Stimulated activated CD4-positive, alpha-beta T cell treated with anti-CD3 and anti-CD28 coated beads, Interleukin-4, amount 100 ng/mL, for 48 hours (primary cell): Measurements from ENCODE around the gene CKLF.
A peak's percentile ranks its signal among the peaks of the same experiment; 100 is the strongest.

Source experiments
- DNase-seq, 2 donors: peaks; one replicate each; pipeline ENCODE4 v3.0.0-alpha.2; 2020; ENCODE audit warnings: low read depth in 2 of 2

The CKLF gene

DNA sequence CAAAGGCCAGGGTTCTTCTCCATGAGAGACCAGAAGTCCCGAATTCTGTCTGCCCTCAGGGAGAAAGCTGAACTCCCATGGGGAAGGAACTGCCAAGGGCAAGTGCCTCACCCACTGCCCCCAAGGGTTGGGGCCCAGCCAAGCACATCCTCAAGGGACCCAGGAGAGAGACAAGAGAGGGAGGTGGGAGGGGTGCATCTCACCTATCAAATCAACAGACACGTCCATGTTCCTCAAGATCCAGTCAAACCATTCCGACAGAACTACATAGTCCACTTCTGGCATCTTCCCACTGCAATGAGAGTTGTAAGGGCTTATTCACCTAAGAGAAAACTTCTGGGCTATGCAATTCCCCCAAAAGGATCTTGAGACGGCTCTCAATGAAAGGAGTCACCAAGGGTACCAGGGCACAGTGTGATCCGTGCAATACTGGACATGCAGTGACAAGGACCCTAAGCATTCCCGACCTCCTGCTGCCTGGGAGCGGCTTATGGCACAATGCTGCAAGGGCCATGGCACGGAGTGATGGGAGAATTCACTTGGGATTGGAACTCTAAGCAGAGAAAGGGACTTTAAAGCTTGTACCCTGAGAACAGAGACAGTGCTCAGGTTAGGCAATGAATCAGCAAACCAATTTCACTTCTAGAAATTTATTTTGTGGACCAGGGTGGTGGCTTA is 34.7 kb upstream of the CKLF start:
- no peak for DNase-seq

DNA sequence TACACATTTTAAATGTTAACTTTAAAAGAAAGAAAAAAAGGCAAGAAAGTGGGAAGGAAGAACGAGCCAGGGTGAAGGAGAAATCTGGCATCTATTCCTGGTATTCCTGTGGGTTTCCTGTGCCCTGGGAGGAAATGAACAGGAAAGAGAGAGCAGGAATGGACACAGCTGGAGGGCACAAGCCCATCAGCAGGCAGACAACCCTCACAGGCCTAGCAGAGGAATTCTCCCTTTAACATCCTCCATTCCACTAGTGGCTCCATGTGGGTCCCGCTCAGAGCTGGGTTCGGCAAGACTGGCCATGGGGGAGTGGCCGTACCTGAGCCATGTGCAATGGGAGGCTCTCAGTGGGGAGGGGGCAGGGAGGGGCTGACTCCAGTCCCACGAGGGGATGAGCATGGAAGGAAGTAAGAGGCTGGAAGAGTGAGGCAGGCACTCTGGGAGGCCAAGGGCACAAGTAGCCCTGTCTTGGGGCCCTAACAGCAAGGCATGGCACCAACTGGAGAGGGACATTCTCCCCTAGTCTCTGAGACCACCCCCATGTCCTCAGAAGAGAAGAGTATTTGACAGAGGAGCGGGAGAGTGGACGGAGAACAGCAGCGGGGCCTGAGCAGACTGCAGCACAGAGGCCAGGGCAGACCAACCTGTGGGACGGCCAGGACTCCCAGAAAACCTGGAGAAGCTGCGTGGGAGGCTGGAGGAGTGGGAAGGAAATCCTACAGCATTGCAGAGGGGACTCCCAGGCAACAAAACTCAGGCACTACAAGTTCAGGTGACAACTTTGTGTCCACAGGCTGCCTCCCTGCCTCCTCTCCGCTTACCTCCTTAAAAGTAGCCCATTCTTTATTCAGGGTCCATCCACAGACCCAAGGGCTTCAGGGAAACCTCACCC is 32.6 kb upstream of the CKLF start:
- no peak for DNase-seq

DNA sequence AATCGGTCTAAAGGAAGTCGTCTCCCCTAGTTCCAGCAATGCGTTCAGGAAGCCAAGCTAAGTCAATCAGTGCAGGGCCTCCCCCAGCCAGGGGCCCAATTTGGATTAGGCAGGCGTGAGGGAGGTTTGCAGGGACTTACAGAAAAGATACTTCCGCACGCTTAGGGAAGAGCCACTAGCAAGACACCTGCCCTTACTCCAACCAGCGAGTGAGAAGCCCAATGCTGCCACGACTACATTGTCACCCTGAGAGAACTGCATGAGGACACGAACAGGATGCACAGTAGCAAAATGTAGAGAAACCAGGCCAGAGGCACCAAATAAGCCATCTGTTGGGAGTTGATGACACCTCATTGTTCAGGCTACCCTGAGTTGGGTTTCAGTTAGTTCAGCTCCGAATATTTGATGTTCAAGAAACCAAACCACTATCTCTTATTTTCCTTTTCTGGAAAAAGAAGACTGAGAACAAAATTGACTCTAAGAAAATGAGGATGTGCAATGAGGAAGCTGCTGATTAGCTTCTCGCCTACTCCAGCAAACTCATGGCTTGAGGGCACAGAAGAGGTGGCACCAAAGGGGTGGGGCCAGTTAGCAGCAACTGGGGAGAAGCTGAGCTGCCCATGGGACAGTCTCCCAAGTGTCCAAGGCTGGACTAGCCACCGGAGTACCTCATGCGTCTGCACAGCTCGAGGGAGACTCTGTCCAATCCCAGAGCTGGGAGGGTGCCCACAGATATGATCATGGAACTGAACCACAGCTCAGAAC is 31.8 kb upstream of the CKLF start:
- DNase-seq, result no peak

DNA sequence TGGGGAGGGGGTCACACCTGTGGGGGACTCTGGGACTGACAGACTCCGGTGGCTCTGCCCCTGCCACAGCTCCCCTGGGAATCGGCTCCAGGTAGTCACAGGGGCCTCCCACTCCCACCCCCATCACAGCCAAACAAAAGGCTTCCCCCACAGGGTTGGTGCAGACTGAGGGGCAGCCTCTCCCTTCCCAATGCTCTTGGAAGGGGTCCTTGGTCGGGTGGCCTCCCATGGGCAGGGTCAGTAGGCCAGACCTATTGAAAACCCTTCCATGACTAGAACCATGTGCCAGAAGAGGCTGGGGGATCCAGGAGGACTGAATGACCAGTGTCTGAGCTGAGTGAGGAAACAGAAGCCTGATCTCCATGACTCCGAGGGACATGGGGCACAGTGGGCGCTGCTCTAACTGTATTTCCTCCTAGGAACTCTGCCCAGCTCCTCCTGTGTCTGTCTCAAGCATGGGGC is 31.1 kb upstream of the CKLF start:
- DNase-seq, result no peak

DNA sequence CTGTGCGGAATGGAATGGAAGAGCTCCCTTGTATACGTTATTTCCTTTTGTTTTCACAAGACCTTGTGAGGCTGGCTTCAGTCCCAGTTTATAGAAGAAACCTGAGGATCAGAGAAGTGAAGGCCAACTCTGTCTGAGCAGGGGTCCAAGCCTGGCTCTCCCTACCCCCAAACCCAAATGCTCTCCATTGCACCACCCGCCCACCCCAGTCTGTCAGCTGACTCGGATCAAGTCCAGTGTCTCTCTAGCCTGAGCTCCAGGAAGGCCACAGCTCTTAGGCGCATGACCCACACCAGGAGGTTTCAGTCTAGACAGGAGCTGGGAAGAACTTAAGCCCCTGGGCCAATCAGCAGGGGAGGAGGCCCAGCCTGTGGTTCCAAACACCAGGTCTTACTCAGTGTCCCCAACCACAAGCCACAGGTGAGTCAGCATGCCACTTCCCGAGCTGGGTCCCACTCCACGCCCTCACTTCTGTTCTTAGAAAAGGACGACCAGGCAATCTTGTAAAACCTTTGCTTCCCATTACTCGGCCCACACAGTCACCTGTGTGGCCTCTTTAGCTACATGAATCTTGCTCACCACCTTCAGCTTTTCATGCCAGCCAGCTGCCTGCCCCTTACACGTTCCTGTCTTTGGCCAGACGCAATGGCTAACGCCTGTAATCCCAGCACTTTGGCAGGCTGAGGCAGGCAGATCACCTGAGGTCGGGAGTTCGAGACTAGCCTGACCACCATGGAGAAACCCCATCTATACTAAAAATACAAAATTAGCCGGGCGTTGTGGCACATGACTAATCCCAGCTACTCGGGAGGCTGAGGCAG is 30.2 kb upstream of the CKLF start:
- DNase-seq, result peak; percentile 86 to 95

DNA sequence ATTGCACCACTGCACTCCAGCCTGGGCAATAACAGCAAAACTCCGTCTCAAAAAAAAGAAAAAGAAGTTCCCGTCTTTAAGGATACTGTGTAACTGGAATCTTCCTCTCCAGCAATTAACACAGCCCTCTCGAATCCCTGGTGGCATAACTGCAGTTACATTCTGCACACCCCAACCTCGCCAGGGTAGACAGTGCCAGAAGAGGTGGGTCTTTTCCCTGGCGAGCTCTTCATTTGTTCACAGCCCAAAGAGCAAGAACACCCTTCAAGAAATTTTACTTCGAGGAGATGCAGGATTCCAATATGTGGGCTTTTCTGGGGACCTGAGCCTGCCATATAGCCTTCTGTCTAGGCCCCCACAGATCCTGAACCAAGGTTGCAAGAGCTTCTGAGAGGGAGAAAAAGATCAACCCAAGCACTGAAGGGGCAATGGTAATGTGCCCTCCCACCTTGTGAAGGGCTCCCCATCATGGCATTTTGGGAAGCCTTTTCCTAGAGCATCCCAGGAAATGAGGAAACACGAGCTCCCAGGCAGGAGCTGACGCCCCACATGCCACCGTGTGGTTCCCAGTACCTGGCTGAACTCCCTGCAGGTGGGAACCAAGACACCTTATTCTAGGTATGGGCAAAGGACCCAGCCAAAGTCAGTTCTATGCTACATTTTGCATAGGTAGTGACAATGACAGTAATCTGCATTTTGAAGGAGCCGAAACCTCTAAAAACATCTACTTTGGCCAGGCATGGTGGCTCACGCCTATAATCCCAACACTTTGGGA is 29.4 kb upstream of the CKLF start:
- DNase-seq, result no peak

DNA sequence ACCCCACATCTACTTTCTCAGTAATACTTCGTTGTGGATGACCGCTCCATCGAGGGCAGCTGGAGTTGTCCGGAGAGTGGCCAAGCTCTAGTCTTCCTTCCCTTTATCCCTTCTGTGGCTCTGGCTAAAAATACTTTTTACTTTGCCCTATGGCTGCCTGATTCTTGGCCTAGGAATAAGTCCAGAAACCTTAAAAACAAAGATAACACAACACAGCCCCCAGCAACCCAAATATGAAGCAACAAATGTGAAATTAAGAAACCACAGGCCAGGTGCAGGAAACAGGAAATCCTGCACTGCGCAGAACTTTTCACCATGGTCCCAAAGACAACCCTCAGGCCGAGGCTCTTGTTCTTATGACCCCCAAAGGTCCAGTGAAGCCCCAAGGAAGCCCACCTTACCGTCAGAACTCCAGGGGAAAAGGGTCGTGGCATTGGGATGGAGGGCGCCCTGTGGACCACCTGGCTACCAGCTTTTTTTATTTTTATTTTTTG is 28.5 kb upstream of the CKLF start:
- DNase-seq, result no peak

DNA sequence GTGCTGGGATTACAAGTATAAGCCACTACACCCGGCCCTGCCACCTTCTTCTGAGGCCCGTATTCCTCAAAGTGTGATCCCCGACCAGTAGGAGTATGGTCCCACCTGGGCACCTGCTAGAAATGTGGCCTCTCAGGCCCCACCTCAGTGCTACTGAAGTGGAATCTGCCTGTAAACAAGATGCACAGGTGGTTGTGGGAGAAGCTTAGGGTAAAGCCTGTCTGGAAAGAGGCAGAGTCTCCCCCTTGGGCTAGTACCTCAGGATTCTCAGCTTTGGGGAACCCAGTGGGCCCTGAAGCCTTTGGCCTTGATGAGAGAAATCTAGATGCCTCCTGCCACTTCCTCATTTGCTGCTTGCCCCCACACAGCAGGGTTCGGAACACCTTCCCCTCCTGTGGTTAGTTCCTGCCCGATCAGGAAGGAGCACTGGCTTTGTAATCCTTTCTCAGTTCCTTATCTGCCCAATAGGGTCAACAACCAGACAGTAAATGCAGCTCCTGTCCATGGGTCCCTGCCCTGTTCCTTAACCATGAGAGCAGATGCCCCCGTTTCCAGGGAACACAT is 27.7 kb upstream of the CKLF start:
- DNase-seq, result no peak

DNA sequence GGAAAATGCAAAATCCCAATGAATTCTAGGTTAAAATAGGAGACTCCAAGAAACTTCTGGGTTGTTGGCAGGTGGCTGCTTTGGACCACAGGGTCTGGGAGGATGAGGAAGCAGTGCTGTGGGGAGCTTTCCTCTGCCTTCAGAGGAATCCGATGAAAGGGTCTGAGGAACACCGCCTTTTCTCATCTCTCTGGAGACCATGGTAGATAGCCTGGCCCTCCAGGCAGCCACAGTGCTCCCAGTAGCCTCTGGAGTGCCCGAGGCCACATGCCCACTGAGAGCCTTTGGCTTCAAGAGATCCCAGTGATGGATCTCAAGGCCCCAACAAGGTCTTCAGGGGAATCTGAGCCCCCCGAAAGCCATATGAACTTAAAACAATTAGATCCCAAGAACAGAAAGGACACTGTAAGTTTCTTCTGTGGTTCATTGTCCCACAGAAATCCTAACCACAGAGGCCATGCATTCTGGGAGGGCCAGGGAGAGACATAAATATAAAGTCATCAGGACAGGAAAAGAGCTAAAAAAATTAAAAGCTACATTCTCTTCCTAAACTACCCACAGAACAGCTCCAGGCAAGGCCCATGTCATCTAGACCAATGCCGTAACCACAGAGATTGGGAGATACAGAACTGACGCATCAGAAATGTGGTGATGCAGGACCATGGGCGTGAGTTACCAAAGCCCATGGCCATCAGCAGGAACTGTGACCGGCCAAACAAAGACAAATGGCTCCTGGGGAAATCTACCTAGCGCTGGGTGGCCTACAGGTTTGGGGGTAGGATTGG is 26.8 kb upstream of the CKLF start:
- no peak for DNase-seq

DNA sequence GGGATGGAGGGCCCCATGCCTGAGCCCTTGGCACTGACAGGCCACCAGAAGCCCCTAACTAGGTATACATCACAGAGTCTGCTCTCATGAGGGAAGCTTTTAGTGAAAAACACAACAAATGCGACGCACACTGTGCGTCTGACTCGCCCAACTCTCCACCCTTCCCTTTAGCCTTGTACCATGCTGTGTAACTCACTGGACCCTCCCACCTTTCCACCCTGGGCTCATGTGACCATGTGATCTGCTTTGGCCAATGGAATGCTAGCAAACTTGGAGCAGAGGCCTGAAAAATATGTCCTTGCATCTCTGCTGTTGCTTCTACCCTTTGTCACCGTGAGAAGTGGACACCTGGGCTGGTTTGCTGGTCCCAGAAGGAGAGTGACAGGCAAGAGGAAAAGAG is 24.1 kb upstream of the CKLF start:
- DNase-seq, result no peak

DNA sequence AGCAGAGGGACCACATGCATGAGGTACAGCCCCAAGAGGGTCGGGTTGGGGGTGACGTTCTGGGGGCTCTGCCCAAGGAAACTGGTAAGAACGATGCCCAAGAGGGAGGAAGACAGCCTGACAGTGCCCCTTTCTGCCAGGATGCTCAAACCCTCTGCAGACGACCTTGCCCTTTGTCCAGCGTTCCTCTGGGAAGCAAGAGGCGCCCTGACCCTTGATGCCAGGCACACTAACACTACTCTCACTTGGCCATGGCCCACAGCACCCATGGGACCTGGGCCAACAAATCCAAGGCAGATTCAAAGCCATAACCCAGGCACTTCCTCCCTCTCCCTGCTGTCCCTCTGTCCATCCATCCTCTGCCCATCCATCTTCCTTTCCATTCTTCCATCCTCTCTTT is 22.9 kb upstream of the CKLF start:
- no peak for DNase-seq

DNA sequence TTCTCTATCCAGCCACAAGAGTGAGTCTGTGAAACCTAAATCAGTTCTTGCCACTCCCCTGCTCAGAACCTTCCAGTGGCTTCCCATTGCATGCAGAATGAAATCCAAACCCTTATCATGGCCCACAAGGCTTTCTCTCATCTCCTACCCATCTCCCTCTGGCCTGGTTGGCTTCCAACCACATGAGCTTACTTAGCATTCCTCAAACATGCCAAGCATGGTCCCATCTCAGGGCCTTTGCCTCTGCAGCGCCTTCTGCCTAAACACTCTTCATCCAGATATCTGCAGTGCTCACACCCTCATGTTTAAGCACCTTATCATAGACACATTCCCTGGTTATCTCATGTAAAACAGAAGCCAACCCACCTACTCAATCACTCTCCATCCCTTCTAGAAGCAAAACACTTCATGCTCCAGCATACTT is 18.0 kb upstream of the CKLF start:
- DNase-seq, result no peak

DNA sequence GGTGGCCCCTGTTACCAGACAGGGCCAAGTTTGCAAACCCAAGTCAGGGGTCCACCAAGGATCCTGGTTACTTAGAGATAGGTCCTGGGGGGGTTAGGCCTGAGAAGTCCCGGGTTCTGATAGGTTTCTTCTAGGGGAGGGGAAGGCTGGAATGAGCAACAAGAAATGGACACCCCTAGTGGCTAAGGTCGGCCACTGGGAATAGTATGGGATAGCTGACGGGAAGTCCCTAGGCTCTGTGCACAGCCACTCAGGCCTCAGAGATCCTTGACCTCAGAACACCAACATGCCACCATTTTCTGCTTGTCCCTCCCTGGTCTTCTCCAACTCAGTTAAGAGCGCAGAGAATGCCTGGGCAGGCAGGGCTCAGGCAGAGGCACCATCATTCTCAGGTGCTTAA is 15.9 kb upstream of the CKLF start:
- DNase-seq, result no peak

DNA sequence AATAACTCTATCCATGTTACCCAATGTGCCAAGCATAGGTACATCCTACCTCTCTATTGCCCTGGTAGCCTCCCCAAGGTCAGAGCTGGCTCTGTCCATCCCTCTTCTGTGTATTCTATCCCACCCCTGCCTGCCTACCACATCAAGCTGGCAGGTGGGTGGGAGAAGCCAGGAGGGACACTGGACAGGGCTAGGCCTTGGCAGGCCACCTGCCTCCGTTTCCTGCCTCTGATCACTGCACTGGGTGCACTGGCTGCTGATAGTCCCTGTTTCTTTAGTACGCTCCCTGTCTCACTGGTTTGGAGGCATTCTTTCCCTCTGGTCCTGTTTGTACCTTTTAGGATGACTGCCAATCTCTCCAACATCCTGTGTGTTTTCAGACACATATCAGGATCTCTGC is 15.1 kb upstream of the CKLF start:
- DNase-seq, result no peak

DNA sequence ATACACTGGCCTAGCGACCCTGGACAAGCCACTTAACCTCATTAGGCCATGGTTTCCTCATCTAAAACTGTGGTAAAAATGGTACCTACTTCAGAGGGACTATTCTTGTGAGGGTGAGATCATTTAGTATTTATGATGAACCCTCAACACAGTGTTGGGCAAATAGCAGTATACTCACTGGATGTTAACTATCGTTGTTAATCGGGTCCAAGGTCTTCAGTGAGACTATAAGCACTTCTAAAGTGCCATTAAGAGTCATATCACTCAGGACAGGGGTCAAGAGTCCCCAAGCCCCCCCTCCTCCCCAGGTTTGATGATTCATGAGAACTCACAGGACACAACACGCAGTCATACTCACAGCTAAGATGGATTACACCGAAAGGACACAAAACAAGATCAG is 13.5 kb upstream of the CKLF start:
- no peak for DNase-seq

DNA sequence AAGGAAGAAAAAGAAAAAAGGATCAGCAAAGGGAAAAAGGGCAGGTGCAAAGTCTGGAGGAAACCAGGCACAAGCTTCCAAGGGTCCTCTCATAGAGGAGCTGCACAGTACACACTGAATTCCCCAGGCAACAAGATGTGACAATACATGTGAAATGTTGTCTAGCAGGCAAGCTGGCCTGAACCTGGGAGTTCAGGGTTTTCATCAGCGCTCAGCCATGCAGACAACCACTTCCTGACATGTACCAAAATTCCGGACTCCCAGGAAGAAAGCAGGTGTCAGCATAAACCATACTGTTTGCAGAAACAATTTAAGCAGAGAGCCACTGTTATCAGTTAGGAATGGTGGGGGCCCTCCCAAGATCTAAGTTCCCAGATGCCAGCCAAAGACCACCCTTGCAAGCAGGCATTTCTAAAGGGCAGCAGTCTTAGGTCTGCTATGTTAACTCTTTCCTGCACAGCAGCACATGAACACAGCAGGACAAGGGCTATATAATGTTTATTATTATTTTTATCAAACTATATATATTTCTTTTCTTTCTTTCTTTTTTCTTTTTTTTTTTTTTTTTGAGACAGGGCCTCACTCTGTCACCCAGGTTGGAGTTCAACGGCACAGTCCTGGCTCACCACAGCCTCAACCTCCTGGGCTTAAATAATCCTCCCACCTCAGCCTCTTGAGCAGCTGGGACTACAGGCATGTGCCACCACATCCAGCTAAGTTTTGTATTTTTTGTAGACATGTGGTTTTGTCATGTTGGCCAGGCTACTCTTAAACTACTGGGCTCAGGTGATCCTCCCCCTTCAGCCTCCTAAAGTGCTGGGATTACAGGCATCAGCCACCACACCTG is 12.5 kb upstream of the CKLF start:
- DNase-seq, result no peak

DNA sequence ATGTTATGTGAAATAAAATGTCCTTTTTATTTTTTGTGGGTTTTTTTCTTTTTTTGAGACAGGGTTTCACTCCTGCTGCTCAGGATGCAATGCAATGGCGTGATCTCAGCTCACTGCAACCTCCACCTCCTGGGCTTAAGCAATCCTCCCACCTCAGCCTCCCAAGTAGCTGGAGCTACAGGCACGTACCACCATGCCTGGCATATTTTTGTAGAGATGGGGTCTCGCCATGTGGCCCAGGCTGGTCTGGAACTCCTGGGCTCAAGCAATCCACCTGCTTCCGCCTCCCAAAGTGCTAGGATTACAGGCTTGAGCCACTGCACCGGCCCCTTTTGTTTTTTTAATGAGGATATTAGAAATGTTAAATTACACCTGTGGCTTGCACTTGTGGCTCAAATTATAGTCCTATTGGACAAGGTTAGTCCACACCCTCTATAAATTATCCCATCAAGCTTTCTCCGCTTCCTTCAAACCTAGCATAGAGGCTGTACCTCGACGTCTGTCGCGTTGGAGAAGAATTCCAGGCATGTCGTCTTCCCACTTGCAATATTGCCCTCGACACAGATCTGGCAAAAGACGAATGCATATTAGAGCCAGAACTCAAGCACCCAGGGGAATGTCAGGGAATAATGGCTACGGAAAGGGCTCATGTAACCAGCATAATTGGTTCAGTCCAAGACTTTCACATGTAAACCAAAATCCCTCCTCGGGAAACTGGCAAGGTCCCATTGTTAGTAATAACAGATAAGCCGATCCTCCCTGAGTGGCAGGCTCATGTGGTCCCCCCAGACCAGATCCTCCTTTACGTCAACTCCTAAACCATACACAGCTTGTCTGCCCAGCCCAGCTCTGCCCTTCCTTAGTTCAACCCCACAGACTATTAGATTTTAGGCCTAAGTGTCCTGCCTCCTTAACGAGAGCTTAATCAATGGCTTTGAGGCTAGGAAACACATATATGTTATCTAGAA is 10.7 kb upstream of the CKLF start:
- no peak for DNase-seq
